MM.1S (cell line): ENCODE measurements around the gene PPP1CA.
A peak's percentile ranks its signal among the peaks of the same experiment; 100 is the strongest.

Source experiments
- DNase-seq: peaks from one replicate; pipeline ENCODE4 v3.0.0-alpha.2; 2015
- H2AFZ ChIP-seq: fragments of 300-600 bp; sonication (generic); 2 replicates; pipeline ENCODE4 v1.6.0; 2016; ENCODE audit warnings: antibody characterized with exemption, low read length
- H3F3A ChIP-seq: fragments of 300-600 bp; sonication (generic); 2 replicates; pipeline ENCODE4 v1.6.1; 2016; ENCODE audit warnings: mild to moderate bottlenecking, antibody characterized with exemption, low read length, moderate library complexity, mixed read lengths; ENCODE audit not compliant: insufficient read depth
- H3K27ac ChIP-seq: fragments of 300-600 bp; sonication (generic); 2 replicates; pipeline ENCODE4 v1.5.1; 2016; ENCODE audit warnings: mild to moderate bottlenecking, low read length
- H3K27me3 ChIP-seq: fragments of 300-600 bp; sonication (generic); replicated peaks from 2 replicates; pipeline ENCODE4 v1.6.0; 2016; ENCODE audit warnings: low read length; ENCODE audit not compliant: insufficient read depth
- H3K36me3 ChIP-seq: fragments of 300-600 bp; sonication (generic); replicated peaks from 2 replicates; pipeline ENCODE4 v1.6.1; 2016; ENCODE audit warnings: mild to moderate bottlenecking, low read length, mixed read lengths; ENCODE audit not compliant: insufficient read depth
- H3K4me1 ChIP-seq: fragments of 300-600 bp; sonication (generic); 2 replicates; pipeline ENCODE4 v1.6.1; 2016; ENCODE audit warnings: low read length, mixed read lengths
- H3K4me2 ChIP-seq: fragments of 300-600 bp; sonication (generic); 2 replicates; pipeline ENCODE4 v1.6.0; 2016; ENCODE audit warnings: low read depth, low read length
- H3K4me3 ChIP-seq: fragments of 300-600 bp; sonication (generic); 2 replicates; pipeline ENCODE4 v1.5.1; 2016; ENCODE audit warnings: low read length, mixed read lengths
- H3K79me2 ChIP-seq: fragments of 300-600 bp; sonication (generic); 2 replicates; pipeline ENCODE4 v1.6.1; 2016; ENCODE audit warnings: mixed run types, low read length, mixed read lengths
- H3K9ac ChIP-seq: fragments of 300-600 bp; sonication (generic); 2 replicates; pipeline ENCODE4 v1.6.1; 2016; ENCODE audit warnings: low read length, mixed read lengths
- H3K9me2 ChIP-seq: fragments of 300-600 bp; sonication (generic); replicated peaks from 2 replicates; pipeline ENCODE4 v1.6.1; 2016; ENCODE audit warnings: mild to moderate bottlenecking, low read length, mixed read lengths; ENCODE audit not compliant: insufficient read depth
- H3K9me3 ChIP-seq: fragments of 300-600 bp; sonication (generic); replicated peaks from 2 replicates; pipeline ENCODE4 v1.6.1; 2016; ENCODE audit warnings: mild to moderate bottlenecking, low read length, mixed read lengths; ENCODE audit not compliant: insufficient read depth
- H4K20me1 ChIP-seq: fragments of 300-600 bp; sonication (generic); 2 replicates; pipeline ENCODE4 v1.6.1; 2016; ENCODE audit warnings: mild to moderate bottlenecking, low read length, moderate library complexity, mixed read lengths; ENCODE audit not compliant: insufficient read depth
- CTCF ChIP-seq: fragments of 300-600 bp; sonication (generic); IDR thresholded peaks from 2 replicates; pipeline ENCODE4 v1.5.1; 2016; ENCODE audit warnings: antibody characterized with exemption, low read length, mixed read lengths
- EZH2 ChIP-seq: fragments of 300-600 bp; sonication (generic); optimal IDR thresholded peaks from 2 replicates; pipeline ENCODE3; 2017; ENCODE audit warnings: low read depth, mild to moderate bottlenecking, antibody characterized with exemption, low read length, mixed read lengths
- EZH2phosphoT487 ChIP-seq: fragments of 300-600 bp; sonication (generic); IDR thresholded peaks from 2 replicates; pipeline ENCODE4 v1.6.1; 2018; ENCODE audit warnings: antibody characterized with exemption, low read length

The PPP1CA gene

GRCh38 chr11:67357831-67358670 is 43.6 kb downstream of the PPP1CA start:
- DNase-seq = no peak
- Histone ChIP-seq H3K4me1 (peaks cover 21% of the 10 kb centered on the region), H4K20me1 (no peaks in the 10 kb centered on the region), H3K79me2 (no peaks in the 10 kb centered on the region), H3K27ac (no peak overlapping the region), H3K9me2 (no peaks in the 10 kb centered on the region), H3F3A (peaks cover 14% of the 10 kb centered on the region), H3K27me3 (no peaks in the 10 kb centered on the region), H3K9me3 (no peaks in the 10 kb centered on the region), H2AFZ (no peak overlapping the region), H3K9ac (no peak overlapping the region), H3K4me2 (no peak overlapping the region), H3K4me3 (no peak overlapping the region), H3K36me3 (no peaks in the 10 kb centered on the region)
- no peak for TF ChIP-seq EZH2
- no peak for TF ChIP-seq CTCF
- no peak for TF ChIP-seq EZH2phosphoT487

DNA sequence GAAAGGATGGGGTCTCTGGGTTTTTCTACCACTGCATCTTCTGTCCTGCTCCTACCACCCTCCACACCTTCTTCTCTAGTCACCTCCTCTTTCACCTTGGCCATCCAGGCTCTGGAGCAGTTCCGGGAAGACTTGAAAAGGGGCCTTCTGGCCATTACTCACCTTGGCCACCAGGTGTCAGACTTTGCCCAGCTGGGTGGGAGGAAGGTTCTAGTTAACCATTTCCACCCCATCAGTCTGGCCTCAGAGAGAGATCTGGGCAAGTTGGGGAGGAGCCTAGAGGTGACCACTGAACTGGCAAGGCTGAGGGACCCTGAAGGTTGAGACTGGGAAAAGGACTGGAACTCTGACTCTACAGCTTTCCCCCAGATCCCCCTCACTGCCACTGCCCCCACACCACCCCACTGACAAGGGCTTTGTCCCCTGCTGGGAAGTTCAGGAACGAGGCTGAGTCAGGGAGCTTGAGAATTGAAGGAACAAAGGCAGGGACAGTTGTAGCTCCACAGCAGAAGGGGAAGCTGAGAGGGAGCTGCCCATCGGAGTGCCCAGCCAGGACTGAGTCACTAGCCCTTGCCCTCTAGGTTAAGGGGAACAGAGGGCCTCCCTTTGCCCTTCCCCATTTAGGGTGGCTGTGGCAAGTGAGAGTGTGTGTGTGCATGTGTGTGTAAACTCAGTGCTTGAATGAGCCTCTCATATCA is 44.6 kb downstream of the PPP1CA start:
- peaks cover 22% of the 10 kb centered on the region for H3F3A ChIP-seq
- no peaks in the 10 kb centered on the region for H3K27me3 ChIP-seq
- DNase-seq = peak; percentile 69
- peaks cover 21% of the 10 kb centered on the region for H3K4me1 ChIP-seq
- no peaks in the 10 kb centered on the region for H4K20me1 ChIP-seq
- H2AFZ ChIP-seq = peak overlapping the region; percentile 68
- no peaks in the 10 kb centered on the region for H3K9me2 ChIP-seq
- peak overlapping the region; percentile 63; the same call in 1 of the 2 replicates for H3K4me2 ChIP-seq
- no peak for TF ChIP-seq EZH2
- TF ChIP-seq CTCF = peak; percentile 97
- 0 out of 2 replicates have a peak, but pooled peaks cover 3% of the 10 kb centered on the region for H3K79me2 ChIP-seq
- no peak overlapping the region for H3K27ac ChIP-seq
- H3K9ac ChIP-seq = peak overlapping the region; percentile 58; the same call in 1 of the 2 replicates
- peak overlapping the region; percentile 44 for H3K4me3 ChIP-seq
- H3K36me3 ChIP-seq = no peaks in the 10 kb centered on the region
- no peaks in the 10 kb centered on the region for H3K9me3 ChIP-seq

DNA sequence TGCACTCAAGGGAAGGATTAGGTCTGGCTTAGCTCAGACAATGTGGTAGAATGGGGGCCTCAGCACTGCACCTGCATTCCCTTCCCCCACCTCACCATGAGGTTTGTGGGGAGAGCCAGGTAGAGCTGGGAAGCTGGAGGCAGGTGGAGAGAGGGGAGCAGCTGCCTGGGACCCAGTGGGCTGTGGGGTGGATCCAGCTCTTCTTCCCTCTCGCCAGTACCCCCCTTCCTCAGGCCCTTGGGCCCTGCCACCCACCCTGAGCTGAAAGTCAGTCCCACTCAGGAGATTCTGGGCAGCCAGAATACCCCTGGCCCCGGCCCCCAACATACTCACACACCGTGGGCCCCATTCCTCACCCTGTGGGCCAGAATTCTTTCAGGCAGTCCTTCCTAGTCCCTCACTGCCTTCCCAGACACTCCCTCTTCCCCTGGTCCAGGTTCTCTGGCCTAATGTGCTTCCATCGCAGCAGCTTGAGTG is 45.2 kb downstream of the PPP1CA start:
- Histone ChIP-seq H3K9me2 (no peaks in the 10 kb centered on the region), H3K27ac (no peak overlapping the region), H3K4me1 (peaks cover 25% of the 10 kb centered on the region), H3K9me3 (no peaks in the 10 kb centered on the region), H2AFZ (peak overlapping the region; percentile 68), H3K4me2 (peak overlapping the region; percentile 63; the same call in 1 of the 2 replicates), H3K9ac (peak overlapping the region; percentile 58; the same call in 1 of the 2 replicates), H3K36me3 (no peaks in the 10 kb centered on the region), H3K27me3 (no peaks in the 10 kb centered on the region), H3K4me3 (peak overlapping the region; percentile 44), H3K79me2 (peaks cover 7% of the 10 kb centered on the region; the same call in 1 of the 2 replicates), H3F3A (peaks cover 25% of the 10 kb centered on the region), H4K20me1 (no peaks in the 10 kb centered on the region)
- no peak for DNase-seq
- TF ChIP-seq EZH2 (no peak), EZH2phosphoT487 (no peak), CTCF (no peak)
